H9 (cell line): ENCODE measurements around the gene KRTAP10-12. TPM values are rescaled to one million over a fixed set of nuclear protein-coding genes. Genes with fewer than 3 reads are reported as not detected.
A peak's percentile ranks its signal among the peaks of the same experiment; 100 is the strongest.

ENCODE experiments used
- DNase-seq: peaks from one replicate; pipeline ENCODE4 v3.0.0-alpha.2; 2017
- H2AFZ ChIP-seq: one replicate; pipeline ENCODE4 v1.6.1; 2013; ENCODE audit warnings: mild to moderate bottlenecking, low read length, control low read depth, moderate library complexity
- H2AK5ac ChIP-seq: 2 replicates; pipeline ENCODE4 v1.6.1; 2013; ENCODE audit warnings: low read length, control low read depth, mixed read lengths; ENCODE audit not compliant: insufficient read length
- H2BK120ac ChIP-seq: one replicate; pipeline ENCODE4 v1.6.1; 2013; ENCODE audit warnings: low read depth, mild to moderate bottlenecking, low read length, control low read depth, inconsistent platforms; ENCODE audit not compliant: poor library complexity, severe bottlenecking
- H2BK12ac ChIP-seq: 2 replicates; pipeline ENCODE4 v1.6.1; 2013; ENCODE audit warnings: low read length, control low read depth, mixed read lengths, low read depth; ENCODE audit not compliant: insufficient read length
- H2BK15ac ChIP-seq: 2 replicates; pipeline ENCODE4 v1.6.1; 2013; ENCODE audit warnings: low read depth, low read length, control low read depth
- H2BK20ac ChIP-seq: one replicate; pipeline ENCODE4 v1.6.1; 2013; ENCODE audit warnings: low read depth, mild to moderate bottlenecking, low read length, control low read depth, inconsistent platforms; ENCODE audit not compliant: poor library complexity, severe bottlenecking
- H2BK5ac ChIP-seq: 2 replicates; pipeline ENCODE4 v1.6.1; 2013; ENCODE audit warnings: low read length, control low read depth, mixed read lengths; ENCODE audit not compliant: insufficient read length
- H3K14ac ChIP-seq: 2 replicates; pipeline ENCODE4 v1.6.1; 2013; ENCODE audit warnings: low read length, control low read depth; ENCODE audit not compliant: insufficient read depth
- H3K18ac ChIP-seq: 2 replicates; pipeline ENCODE4 v1.6.1; 2013; ENCODE audit warnings: low read depth, mild to moderate bottlenecking, mixed read lengths, low read length, control low read depth; ENCODE audit not compliant: insufficient read length
- H3K23ac ChIP-seq: 2 replicates; pipeline ENCODE4 v1.6.1; 2013; ENCODE audit warnings: low read length, control low read depth, mixed read lengths, low read depth; ENCODE audit not compliant: insufficient read length
- H3K23me2 ChIP-seq: 2 replicates; pipeline ENCODE4 v1.6.1; 2013; ENCODE audit warnings: low read depth, mild to moderate bottlenecking, mixed read lengths, low read length, control low read depth; ENCODE audit not compliant: insufficient read length, poor library complexity, severe bottlenecking
- H3K27ac ChIP-seq: 2 replicates; pipeline ENCODE4 v1.5.1; 2013; ENCODE audit warnings: low read length, control low read depth, mixed read lengths, low read depth; ENCODE audit not compliant: insufficient read length
- H3K27me3 ChIP-seq: 2 replicates; pipeline ENCODE4 v1.6.1; 2013; ENCODE audit warnings: low read length, control low read depth, inconsistent platforms; ENCODE audit not compliant: insufficient read depth
- H3K4ac ChIP-seq: 2 replicates; pipeline ENCODE4 v1.6.1; 2013; ENCODE audit warnings: low read depth, mild to moderate bottlenecking, control low read depth, inconsistent platforms, low read length, moderate library complexity
- H3K4me1 ChIP-seq: 2 replicates; pipeline ENCODE4 v1.6.1; 2013; ENCODE audit warnings: low read length, control low read depth, inconsistent platforms; ENCODE audit not compliant: insufficient read depth
- H3K4me2 ChIP-seq: 2 replicates; pipeline ENCODE4 v1.6.1; 2013; ENCODE audit warnings: low read length, control low read depth, mixed read lengths; ENCODE audit not compliant: insufficient read length, insufficient read depth
- H3K56ac ChIP-seq: 2 replicates; pipeline ENCODE4 v1.6.1; 2013; ENCODE audit warnings: low read depth, mild to moderate bottlenecking, mixed read lengths, low read length, control low read depth; ENCODE audit not compliant: insufficient read length
- H3K79me1 ChIP-seq: 2 replicates; pipeline ENCODE4 v1.6.1; 2013; ENCODE audit warnings: low read depth, mild to moderate bottlenecking, moderate library complexity, low read length, control low read depth, inconsistent platforms; ENCODE audit not compliant: insufficient read depth, poor library complexity, severe bottlenecking
- H3K79me2 ChIP-seq: 2 replicates; pipeline ENCODE4 v1.6.1; 2013; ENCODE audit warnings: low read length, control low read depth, inconsistent platforms; ENCODE audit not compliant: insufficient read depth
- H3K9ac ChIP-seq: 2 replicates; pipeline ENCODE4 v1.6.1; 2013; ENCODE audit warnings: low read length, control low read depth, mixed read lengths; ENCODE audit not compliant: insufficient read length; ENCODE audit errors: extremely low read depth
- H3K9me3 ChIP-seq: one replicate; pipeline ENCODE4 v1.6.1; 2013; ENCODE audit warnings: low read depth, low read length, inconsistent platforms; ENCODE audit not compliant: control insufficient read depth
- H3T11ph ChIP-seq: one replicate; pipeline ENCODE4 v1.6.1; 2013; ENCODE audit warnings: mild to moderate bottlenecking, low read length, control low read depth, inconsistent platforms
- H4K20me1 ChIP-seq: one replicate; pipeline ENCODE4 v1.6.1; 2013; ENCODE audit not compliant: control insufficient read depth, insufficient read length, insufficient read depth
- H4K5ac ChIP-seq: 2 replicates; pipeline ENCODE4 v1.6.1; 2013; ENCODE audit warnings: low read depth, mild to moderate bottlenecking, mixed read lengths, low read length, control low read depth; ENCODE audit not compliant: insufficient read length
- H4K8ac ChIP-seq: replicated peaks from 2 replicates; pipeline ENCODE4 v1.6.1; 2013; ENCODE audit warnings: low read length, control low read depth, mixed read lengths, low read depth; ENCODE audit not compliant: insufficient read length
- H4K91ac ChIP-seq: 2 replicates; pipeline ENCODE4 v1.6.1; 2013; ENCODE audit warnings: low read depth, mild to moderate bottlenecking, moderate library complexity, mixed read lengths, low read length, control low read depth; ENCODE audit not compliant: insufficient read length
- H3K27ac Mint-ChIP-seq, 3 experiments: 2 replicates in 2 of 3; 3 replicates in 1 of 3; pipeline ENCODE4 v1.8.0; 2020 to 2021; ENCODE audit warnings: mixed read lengths in 3 of 3, mild to moderate bottlenecking in 1 of 3, moderate library complexity in 1 of 3
- H3K27me3 Mint-ChIP-seq: 2 replicates; pipeline ENCODE4 v1.8.0; 2021; ENCODE audit warnings: low read depth, mild to moderate bottlenecking, moderate library complexity, mixed read lengths
- H3K36me3 Mint-ChIP-seq, 3 experiments: 2 replicates in 2 of 3; 3 replicates in 1 of 3; pipeline ENCODE4 v1.8.0; 2020 to 2021; ENCODE audit warnings: low read depth in 3 of 3, mixed read lengths in 3 of 3; ENCODE audit not compliant: insufficient read depth in 1 of 3
- H3K4me1 Mint-ChIP-seq, 2 experiments: 2 replicates each; pipeline ENCODE4 v1.8.0; 2020; ENCODE audit warnings: mixed read lengths in 2 of 2
- H3K4me3 Mint-ChIP-seq, 2 experiments: 2 replicates in 1 of 2; 3 replicates in 1 of 2; pipeline ENCODE4 v1.8.0; 2020 to 2021; ENCODE audit warnings: mild to moderate bottlenecking in 2 of 2, mixed read lengths in 2 of 2, moderate library complexity in 1 of 2
- H3K9me3 Mint-ChIP-seq, 2 experiments: 2 replicates in 1 of 2; 3 replicates in 1 of 2; pipeline ENCODE4 v1.8.0; 2020; ENCODE audit warnings: mild to moderate bottlenecking in 2 of 2, mixed read lengths in 2 of 2, moderate library complexity in 1 of 2
- WGBS: extraction: QIAGEN DNeasy Blood & Tissue Kit; methylation state at CpG from one replicate; pipeline ENCODE4 v1.1.7; 2013; ENCODE audit warnings: missing lambda C conversion rate, low lambda C conversion rate, mixed read lengths; ENCODE audit not compliant: insufficient read length; ENCODE audit errors: extremely low coverage; 5-methylcytosine and 5-hydroxymethylcytosine counted together
- total RNA-seq: library from RNA; stranded (reverse); gene quantifications from 2 replicates; pipeline ENCODE4 v1.2.1, GENCODE V29; 2021
- TF ChIP-seq, protein P1 (sequence below): fragments of 200-600 bp; sonication (generic); conservative IDR thresholded peaks from 3 replicates; pipeline ENCODE4 v1.8.0; 2021; ENCODE audit warnings: antibody characterized with exemption, mild to moderate bottlenecking

KRTAP10-12 gene
- total RNA-seq, 1 experiment from 2014 or later: not detected

DNA sequence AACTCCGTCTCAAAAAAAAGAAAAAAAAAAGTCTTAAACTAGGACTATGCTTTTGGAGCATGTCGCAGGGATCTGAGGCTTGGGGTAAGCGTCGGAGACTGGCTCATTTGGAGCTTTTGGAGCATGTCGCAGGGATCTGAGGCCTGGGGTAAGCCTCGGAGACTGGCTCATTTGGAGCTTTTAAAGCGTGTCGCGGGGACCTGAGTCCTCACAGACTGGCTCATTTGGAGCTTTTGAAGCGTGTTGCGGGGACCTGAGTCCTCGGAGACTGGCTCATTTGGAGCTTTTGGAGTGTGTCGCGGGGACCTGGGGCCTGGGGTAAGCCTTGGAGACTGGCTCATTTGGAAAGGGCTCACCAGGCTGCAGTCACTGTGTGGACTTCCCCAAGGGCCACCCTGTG lies 28.0 kb downstream of the KRTAP10-12 start:
- H3K27me3 Mint-ChIP-seq: peaks cover 26% of the 10 kb centered on the region
- Histone ChIP-seq H4K8ac (no peak overlapping the region), H3K4me1 (no peaks in the 10 kb centered on the region), H3K9me3 (no peaks in the 10 kb centered on the region), H2AK5ac (no peak overlapping the region), H4K91ac (no peak overlapping the region), H3K18ac (no peak overlapping the region), H3K4me2 (no peak overlapping the region), H3K56ac (no peak overlapping the region), H3K23ac (no peak overlapping the region), H3K79me1 (no peaks in the 10 kb centered on the region), H4K5ac (no peak overlapping the region), H3K27me3 (no peaks in the 10 kb centered on the region; the same call in 1 of the 2 replicates), H4K20me1 (no peaks in the 10 kb centered on the region), H2AFZ (no peak overlapping the region), H3K27ac (no peak overlapping the region), H3K14ac (no peak overlapping the region; the same call in 1 of the 2 replicates), H2BK12ac (no peak overlapping the region), H2BK5ac (no peak overlapping the region), H2BK120ac (no peak overlapping the region), H3K79me2 (no peaks in the 10 kb centered on the region), H3K4ac (no peak overlapping the region), H3K23me2 (peaks cover 3% of the 10 kb centered on the region), H2BK20ac (no peak overlapping the region), H2BK15ac (no peak overlapping the region), H3T11ph (no peak overlapping the region), H3K9ac (no peak overlapping the region)
- peak; percentile 19 for DNase-seq
- no CpG with 5 or more reads among the region's 14 CpGs for WGBS
- H3K4me1 Mint-ChIP-seq: peaks cover 10 to 18% of the 10 kb centered on the region in 2 experiments
- TF ChIP-seq, protein P1, sequence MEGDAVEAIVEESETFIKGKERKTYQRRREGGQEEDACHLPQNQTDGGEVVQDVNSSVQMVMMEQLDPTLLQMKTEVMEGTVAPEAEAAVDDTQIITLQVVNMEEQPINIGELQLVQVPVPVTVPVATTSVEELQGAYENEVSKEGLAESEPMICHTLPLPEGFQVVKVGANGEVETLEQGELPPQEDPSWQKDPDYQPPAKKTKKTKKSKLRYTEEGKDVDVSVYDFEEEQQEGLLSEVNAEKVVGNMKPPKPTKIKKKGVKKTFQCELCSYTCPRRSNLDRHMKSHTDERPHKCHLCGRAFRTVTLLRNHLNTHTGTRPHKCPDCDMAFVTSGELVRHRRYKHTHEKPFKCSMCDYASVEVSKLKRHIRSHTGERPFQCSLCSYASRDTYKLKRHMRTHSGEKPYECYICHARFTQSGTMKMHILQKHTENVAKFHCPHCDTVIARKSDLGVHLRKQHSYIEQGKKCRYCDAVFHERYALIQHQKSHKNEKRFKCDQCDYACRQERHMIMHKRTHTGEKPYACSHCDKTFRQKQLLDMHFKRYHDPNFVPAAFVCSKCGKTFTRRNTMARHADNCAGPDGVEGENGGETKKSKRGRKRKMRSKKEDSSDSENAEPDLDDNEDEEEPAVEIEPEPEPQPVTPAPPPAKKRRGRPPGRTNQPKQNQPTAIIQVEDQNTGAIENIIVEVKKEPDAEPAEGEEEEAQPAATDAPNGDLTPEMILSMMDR: no peak
- H3K36me3 Mint-ChIP-seq: no peaks in the 10 kb centered on the region
- H3K27ac Mint-ChIP-seq: no peak overlapping the region; a peak in 1 of 7 replicates
- H3K4me3 Mint-ChIP-seq: no peak overlapping the region
- H3K9me3 Mint-ChIP-seq: peaks cover 0 to 4% of the 10 kb centered on the region in 2 experiments; a peak in 1 of 5 replicates
